Measurements from ENCODE around the gene HERC4.
"Not testable (repeated sequence)": the region's sequence is repeated elsewhere in the genome, so short reads cannot be mapped to it uniquely, and the experiment has no call there.

HERC4 gene

DNA sequence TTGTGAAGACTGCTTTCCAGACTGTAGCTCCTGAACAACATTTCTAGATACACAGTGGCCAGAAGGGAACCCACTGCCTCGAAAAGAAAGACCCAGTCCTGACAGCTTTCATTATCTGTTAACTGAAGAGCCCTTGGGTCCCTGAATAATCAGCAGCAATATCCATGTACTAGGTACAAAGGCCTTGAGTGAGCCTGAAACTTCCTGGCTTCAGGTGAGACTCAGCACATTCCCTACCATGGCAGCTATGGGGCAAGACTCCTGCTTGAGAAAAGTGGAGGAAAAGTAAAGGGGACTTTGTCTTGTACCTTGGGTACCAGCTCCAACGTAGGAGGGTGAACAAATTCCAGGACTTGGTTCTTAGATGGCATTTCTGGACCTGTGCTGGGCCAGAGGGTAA, 97.8 kb downstream of the HERC4 start:
- DNase-seq (ENCODE audit: extremely low read depth, low read depth), result no peak
- TF ChIP-seq, protein P1, sequence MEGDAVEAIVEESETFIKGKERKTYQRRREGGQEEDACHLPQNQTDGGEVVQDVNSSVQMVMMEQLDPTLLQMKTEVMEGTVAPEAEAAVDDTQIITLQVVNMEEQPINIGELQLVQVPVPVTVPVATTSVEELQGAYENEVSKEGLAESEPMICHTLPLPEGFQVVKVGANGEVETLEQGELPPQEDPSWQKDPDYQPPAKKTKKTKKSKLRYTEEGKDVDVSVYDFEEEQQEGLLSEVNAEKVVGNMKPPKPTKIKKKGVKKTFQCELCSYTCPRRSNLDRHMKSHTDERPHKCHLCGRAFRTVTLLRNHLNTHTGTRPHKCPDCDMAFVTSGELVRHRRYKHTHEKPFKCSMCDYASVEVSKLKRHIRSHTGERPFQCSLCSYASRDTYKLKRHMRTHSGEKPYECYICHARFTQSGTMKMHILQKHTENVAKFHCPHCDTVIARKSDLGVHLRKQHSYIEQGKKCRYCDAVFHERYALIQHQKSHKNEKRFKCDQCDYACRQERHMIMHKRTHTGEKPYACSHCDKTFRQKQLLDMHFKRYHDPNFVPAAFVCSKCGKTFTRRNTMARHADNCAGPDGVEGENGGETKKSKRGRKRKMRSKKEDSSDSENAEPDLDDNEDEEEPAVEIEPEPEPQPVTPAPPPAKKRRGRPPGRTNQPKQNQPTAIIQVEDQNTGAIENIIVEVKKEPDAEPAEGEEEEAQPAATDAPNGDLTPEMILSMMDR (IDR thresholded peaks at IDR 0.05; ENCODE audit: low read depth, low read length), result no peak

- DNase-seq (ENCODE audit: extremely low read depth, low read depth), result no peak
- TF ChIP-seq, protein P1 (IDR thresholded peaks at IDR 0.05; ENCODE audit: low read depth, low read length), result no peak
Measured at GRCh38 chr10:67976292-67977245, 98.5 kb downstream of the HERC4 start.

- DNase-seq (ENCODE audit: extremely low read depth, low read depth), result no peak
- TF ChIP-seq, protein P1 (IDR thresholded peaks at IDR 0.05; ENCODE audit: low read depth, low read length), result no peak
Measured at GRCh38 chr10:67975871-67976270, 99.2 kb downstream of the HERC4 start.

DNA sequence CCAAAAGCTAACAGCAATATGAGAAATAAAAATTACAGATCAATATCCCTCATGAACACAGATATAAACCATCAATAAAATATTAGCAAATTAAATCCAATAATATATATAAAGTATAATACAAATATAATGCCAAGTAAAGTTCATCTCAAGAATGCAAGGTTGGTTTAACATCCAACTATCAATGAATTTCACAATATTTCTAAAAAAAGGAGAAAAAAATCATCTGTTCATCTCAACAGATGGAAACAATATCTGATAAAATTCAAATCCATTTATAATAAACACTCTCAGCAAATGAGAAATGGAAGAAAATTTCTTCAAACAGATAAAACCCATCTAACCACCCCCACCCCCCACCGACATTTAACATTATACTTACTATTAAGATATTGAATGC, 103.8 kb downstream of the HERC4 start:
- no peak for DNase-seq (ENCODE audit: extremely low read depth, low read depth)

DNA sequence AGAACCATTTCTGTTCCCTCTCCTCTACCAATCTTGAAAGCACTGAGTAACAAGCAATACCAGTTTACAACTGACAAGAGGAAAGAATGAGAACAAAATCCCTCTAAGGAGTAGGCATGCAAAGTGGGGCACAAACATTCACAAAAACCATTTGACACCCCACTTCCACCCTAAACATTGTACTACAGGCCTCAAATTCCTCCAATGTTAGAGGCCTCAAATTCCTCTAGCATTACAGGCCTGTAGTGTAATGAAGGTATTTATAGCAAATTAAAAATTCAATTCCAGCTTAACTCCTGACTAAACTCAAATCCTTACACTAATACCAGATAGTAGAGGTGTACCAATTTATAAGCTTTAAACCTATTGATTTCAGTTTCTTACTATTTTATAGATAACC, 105.2 kb downstream of the HERC4 start:
- DNase-seq (ENCODE audit: extremely low read depth, low read depth), result no peak
- TF ChIP-seq, protein P1 (IDR thresholded peaks at IDR 0.05; ENCODE audit: low read depth, low read length), result no peak

More for the DNA sequence above, 103.8 kb downstream of the HERC4 start:
- TF ChIP-seq, protein P1 (IDR thresholded peaks at IDR 0.05; ENCODE audit: low read depth, low read length), result no peak

- DNase-seq (ENCODE audit: extremely low read depth, low read depth), result not testable (repeated sequence)
Measured at GRCh38 chr10:67966035-67966434, 109.0 kb downstream of the HERC4 start.

DNA sequence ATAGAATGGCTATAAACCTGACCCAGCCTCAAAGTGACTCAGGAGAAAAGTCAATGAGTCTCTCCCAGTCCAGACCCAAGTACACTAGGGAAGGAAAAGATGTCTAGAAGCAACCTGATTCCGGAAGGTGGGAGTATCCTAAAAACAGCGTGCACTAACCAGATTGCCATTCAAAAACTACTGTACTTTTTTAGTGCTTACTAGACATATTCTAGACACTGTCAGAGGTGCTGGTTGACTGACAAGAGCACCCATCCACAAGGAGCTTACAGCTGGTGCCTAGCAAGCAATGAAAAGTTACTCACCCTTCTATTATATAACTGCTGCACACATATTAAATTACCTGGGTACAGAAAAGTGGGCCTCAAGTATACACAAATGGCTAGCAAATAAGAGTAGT, 109.6 kb downstream of the HERC4 start:
- no peak for DNase-seq (ENCODE audit: extremely low read depth, low read depth)
- TF ChIP-seq, protein P1 (IDR thresholded peaks at IDR 0.05; ENCODE audit: low read depth, low read length), result no peak

Data from AG09319 (cell line).